HAP-1 (cell line): ENCODE results near the gene AADACL4.
"Not testable (repeated sequence)": the region's sequence is repeated elsewhere in the genome, so short reads cannot be mapped to it uniquely, and the experiment has no call there.

Experiments
- DNase-seq, 2 experiments: peaks; one replicate each; pipeline ENCODE4 v3.0.0-alpha.2; 2016 to 2020; ENCODE audit warnings: low spot score in 2 of 2
- H3K27me3 ChIP-seq: fragments of 250-450 bp; sonication (Bioruptor Pico); 2 replicates; pipeline ENCODE4 v1.5.1; 2020; ENCODE audit warnings: low read depth, mild to moderate bottlenecking, moderate library complexity
- H3K36me3 ChIP-seq: fragments of 250-450 bp; sonication (Bioruptor Pico); replicated peaks from 2 replicates; pipeline ENCODE4 v1.5.1; 2020; ENCODE audit warnings: mild to moderate bottlenecking
- H3K4me1 ChIP-seq: fragments of 250-450 bp; sonication (Bioruptor Pico); 2 replicates; pipeline ENCODE4 v1.5.1; 2020; ENCODE audit warnings: mild to moderate bottlenecking
- H3K4me3 ChIP-seq: fragments of 250-450 bp; sonication (Bioruptor Pico); 2 replicates; pipeline ENCODE4 v1.5.1; 2020; ENCODE audit warnings: mild to moderate bottlenecking, moderate library complexity
- H3K9me3 ChIP-seq: fragments of 250-450 bp; sonication (Bioruptor Pico); 2 replicates; pipeline ENCODE4 v1.5.1; 2020; ENCODE audit warnings: mild to moderate bottlenecking, moderate library complexity
- in situ Hi-C: fragments of 300-500 bp; cut with MboI; formaldehyde crosslinking; loops from 3 replicates; pipeline ENCODE4 v1.14.3; 2020; ENCODE audit warnings: low sequenced_read_pairs, inconsistent platforms, mixed read lengths

Gene AADACL4

GRCh38 chr1:12708396-12709090, 64.7 kb downstream of the AADACL4 start:
- H3K27me3 ChIP-seq = no peaks in the 10 kb centered on the region
- in situ Hi-C loops = no loop called here
- no peak for DNase-seq
- no peaks in the 10 kb centered on the region for H3K4me1 ChIP-seq
- no peak overlapping the region for H3K4me3 ChIP-seq
- no peaks in the 10 kb centered on the region for H3K36me3 ChIP-seq
- H3K9me3 ChIP-seq = no peaks in the 10 kb centered on the region

GRCh38 chr1:12709091-12709491, 65.2 kb downstream of the AADACL4 start:
- H3K9me3 ChIP-seq = no peaks in the 10 kb centered on the region
- DNase-seq = no peak
- no peaks in the 10 kb centered on the region for H3K36me3 ChIP-seq
- no peaks in the 10 kb centered on the region for H3K4me1 ChIP-seq
- H3K27me3 ChIP-seq = no peaks in the 10 kb centered on the region
- in situ Hi-C loops = no loop called here
- no peak overlapping the region for H3K4me3 ChIP-seq

- Histone ChIP-seq H3K36me3 (no peaks in the 10 kb centered on the region), H3K9me3 (no peaks in the 10 kb centered on the region), H3K27me3 (no peaks in the 10 kb centered on the region), H3K4me3 (no peak overlapping the region), H3K4me1 (no peaks in the 10 kb centered on the region)
- in situ Hi-C loops = no loop called here
- no peak for DNase-seq
Measured at GRCh38 chr1:12709696-12710095, 65.8 kb downstream of the AADACL4 start.

- no peaks in the 10 kb centered on the region for H3K9me3 ChIP-seq
- no peaks in the 10 kb centered on the region for H3K27me3 ChIP-seq
- in situ Hi-C loops = no loop called here
- H3K4me3 ChIP-seq = no peak overlapping the region
- no peaks in the 10 kb centered on the region for H3K4me1 ChIP-seq
- H3K36me3 ChIP-seq = no peaks in the 10 kb centered on the region
- no peak for DNase-seq
Measured at GRCh38 chr1:12711536-12711935, 67.7 kb downstream of the AADACL4 start.

GRCh38 chr1:12712076-12712475, 68.2 kb downstream of the AADACL4 start:
- no peak for DNase-seq
- H3K36me3 ChIP-seq = no peaks in the 10 kb centered on the region
- H3K4me3 ChIP-seq = no peak overlapping the region
- in situ Hi-C loops = no loop called here
- no peaks in the 10 kb centered on the region for H3K27me3 ChIP-seq
- no peaks in the 10 kb centered on the region for H3K4me1 ChIP-seq
- H3K9me3 ChIP-seq = no peaks in the 10 kb centered on the region

DNA sequence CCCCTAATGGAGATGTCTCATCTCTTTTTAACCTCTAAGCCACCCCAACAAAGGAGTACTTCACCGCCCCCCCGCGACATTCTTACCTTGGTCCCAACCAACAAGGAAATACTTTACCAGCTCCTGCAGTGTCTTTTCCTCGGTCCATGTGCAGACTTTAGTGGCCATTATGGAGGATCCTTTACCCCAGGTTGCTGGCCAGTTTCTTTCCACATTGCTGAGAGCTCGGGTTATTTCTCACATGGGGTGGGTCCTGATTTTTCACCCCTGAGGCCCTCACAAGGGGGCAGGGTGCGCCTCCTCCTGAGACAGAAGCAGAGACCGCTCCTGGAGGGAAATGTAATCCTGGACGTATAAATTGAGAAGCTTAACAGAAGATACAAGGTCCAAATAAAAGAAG, 69.0 kb downstream of the AADACL4 start:
- DNase-seq = no peak
- Histone ChIP-seq H3K27me3 (no peaks in the 10 kb centered on the region), H3K36me3 (no peaks in the 10 kb centered on the region), H3K4me3 (no peak overlapping the region), H3K9me3 (no peaks in the 10 kb centered on the region), H3K4me1 (no peaks in the 10 kb centered on the region)
- in situ Hi-C loops = no loop called here

DNA sequence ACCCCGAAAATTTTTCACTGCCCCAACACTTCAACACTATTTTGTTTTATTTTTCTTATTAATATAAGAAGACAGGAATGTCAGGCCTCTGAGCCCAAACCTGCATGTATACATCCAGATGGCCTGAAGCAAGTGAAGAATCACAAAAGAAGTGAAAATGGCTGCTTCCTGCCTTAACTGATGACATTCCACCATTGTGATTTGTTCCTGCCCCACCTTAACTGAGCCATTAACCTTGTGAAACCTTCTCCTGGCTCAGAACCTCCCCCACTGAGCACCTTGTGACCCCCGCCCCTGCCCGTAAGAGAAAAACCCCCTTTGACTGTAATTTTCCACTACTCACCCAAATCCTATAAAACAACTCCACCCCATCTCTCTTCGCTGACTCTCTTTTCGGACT, 69.8 kb downstream of the AADACL4 start:
- H3K36me3 ChIP-seq, DNase-seq, H3K27me3 ChIP-seq, in situ Hi-C loops, H3K9me3 ChIP-seq, H3K4me3 ChIP-seq, H3K4me1 ChIP-seq: not testable (repeated sequence)

GRCh38 chr1:12714710-12715475, 71.0 kb downstream of the AADACL4 start:
- no peak for DNase-seq
- H3K4me3 ChIP-seq = no peak overlapping the region
- in situ Hi-C loops = no loop called here
- no peaks in the 10 kb centered on the region for H3K4me1 ChIP-seq
- no peaks in the 10 kb centered on the region for H3K9me3 ChIP-seq
- no peaks in the 10 kb centered on the region for H3K36me3 ChIP-seq
- no peaks in the 10 kb centered on the region for H3K27me3 ChIP-seq

DNA sequence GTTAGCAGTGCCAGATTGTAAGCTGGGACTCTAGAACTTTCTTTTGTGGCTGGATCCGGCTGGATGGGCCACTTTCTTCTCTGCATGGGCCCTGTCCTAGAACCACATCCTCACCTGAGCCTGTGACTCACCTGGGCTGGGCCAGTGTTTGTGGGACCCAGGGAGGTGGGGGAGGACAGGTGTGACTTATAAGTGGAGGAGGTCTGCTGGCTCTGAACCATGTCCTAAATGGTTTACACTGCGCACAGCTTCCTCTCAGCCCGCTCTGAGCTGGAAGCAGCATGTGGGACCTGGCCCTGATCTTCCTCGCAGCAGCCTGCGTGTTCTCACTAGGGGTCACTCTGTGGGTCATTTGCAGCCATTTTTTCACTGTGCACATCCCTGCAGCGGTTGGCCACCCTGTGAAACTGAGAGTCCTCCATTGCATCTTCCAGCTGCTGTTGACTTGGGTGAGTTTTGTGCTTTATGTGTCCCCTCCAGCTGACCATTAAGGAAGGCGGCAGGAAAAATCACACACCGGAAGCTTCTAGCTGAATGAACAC, 72.1 kb downstream of the AADACL4 start, which contains the start of gene AADACL3:
Gene AADACL3 (plus strand): TSS at position 215 of the 542 bp plus-strand sequence. CDS start 67 bp downstream, at position 282.
- H3K4me1 ChIP-seq = no peaks in the 10 kb centered on the region

More for the DNA sequence above, 72.1 kb downstream of the AADACL4 start, which contains the start of gene AADACL3:
- no peak within 1 kb of the TSS for H3K4me3 ChIP-seq
- H3K9me3 ChIP-seq = no peaks in the 10 kb centered on the region
- no peaks in the 10 kb centered on the region for H3K36me3 ChIP-seq
- no peak for DNase-seq
- H3K27me3 ChIP-seq = 0 out of 2 replicates have a peak, but pooled peaks cover 2% of the 10 kb centered on the region
- in situ Hi-C loops = no loop called here
